Left renal cortex interstitium (tissue), 4 donors: ENCODE results near the gene CPA2. TPM values are rescaled to one million over a fixed set of nuclear protein-coding genes. Genes with fewer than 3 reads are reported as not detected.
"Not testable (repeated sequence)": the region's sequence is repeated elsewhere in the genome, so short reads cannot be mapped to it uniquely, and the experiment has no call there.

Experiments used
- DNase-seq, 4 donors: peaks; one replicate each; pipeline ENCODE4 v3.0.0-alpha.2; 2013; ENCODE audit warnings: low read depth in 4 of 4, low spot score in 2 of 4, missing footprints in 1 of 4
- polyA plus RNA-seq, 4 donors: library from polyadenylated mRNA; unstranded; fragments of 120-200 nt; gene quantifications; one replicate each; pipeline ENCODE4 v1.2.1, GENCODE V29; 2013; ENCODE audit not compliant: insufficient read length in 4 of 4

The CPA2 gene
- under 1 TPM; 0.38 to 0.61 (median 0.46) TPM for polyA plus RNA-seq

DNA sequence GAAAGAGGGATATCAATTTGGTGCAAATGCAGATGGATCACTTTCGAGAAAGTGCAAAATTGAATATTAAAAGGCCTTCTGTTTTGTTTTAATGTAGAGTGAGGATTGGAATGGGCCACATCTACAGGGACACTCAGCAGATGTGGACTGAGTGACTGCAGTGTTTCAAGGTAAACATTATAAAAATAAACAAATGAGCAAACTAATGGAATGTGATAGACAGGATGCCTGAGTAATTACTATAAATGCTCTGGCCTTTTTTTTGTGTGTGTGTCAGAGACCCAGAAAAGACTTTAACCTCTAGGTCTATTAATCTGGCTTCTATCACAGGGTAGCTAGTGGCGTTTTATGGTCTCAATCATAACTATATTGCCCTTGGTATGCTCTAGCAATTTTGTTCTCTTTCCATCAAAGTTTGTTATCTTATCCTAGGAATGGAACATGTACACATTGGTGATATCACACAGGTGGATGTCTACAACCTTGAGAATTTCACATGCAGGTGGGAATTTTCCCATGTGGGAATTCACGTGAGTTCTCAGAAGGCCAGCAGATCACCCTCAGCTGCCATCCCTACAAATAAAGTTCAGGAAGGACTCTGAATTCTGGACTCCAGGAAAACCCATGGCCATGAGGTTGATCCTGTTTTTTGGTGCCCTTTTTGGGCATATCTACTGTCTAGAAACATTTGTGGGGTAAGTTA, at the start of gene CPA2:
CPA2 (plus strand) TSS at position 606 of the 703 bp plus-strand sequence; CDS start at position 625, 19 bp downstream.
- DNase-seq: no peak

DNA sequence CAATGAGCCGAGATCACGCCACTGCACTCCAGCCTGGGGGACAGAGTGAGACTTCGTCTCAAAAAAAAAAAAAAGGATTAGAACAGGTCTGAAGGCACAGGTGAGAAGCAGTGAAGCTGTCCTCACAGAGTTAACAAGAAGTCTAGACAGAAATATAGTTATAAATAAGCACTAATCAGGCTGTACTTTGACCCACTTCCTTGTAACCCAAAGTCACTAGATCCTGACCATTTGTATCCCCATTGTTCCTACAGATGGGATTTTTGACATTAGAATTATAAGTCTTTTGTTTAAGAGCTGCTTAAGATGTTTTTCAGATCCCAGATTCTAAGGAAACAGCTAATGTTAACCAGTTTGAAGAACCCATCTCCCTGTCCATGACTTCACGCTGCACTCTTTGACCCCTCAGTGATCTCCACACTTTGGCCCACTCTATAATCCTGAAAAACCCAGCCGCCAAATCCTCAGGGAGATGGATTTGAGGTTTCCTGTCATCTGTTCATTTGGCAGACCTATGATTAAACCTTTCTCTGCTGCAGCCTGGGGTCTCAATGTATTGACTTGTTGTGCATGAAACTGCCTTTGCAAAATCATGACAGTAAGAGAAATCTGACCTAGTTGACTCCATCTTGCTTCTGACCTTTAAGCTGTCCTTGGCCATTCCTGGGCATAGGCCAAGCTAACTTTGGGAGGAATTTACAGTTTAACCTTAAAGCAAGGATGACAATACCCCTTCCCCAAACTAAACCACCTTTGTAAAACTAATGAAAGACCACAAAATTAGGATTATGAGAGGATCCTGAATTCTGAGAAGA, 47.6 kb upstream of the CPA2 start:
- no peak for DNase-seq

DNA sequence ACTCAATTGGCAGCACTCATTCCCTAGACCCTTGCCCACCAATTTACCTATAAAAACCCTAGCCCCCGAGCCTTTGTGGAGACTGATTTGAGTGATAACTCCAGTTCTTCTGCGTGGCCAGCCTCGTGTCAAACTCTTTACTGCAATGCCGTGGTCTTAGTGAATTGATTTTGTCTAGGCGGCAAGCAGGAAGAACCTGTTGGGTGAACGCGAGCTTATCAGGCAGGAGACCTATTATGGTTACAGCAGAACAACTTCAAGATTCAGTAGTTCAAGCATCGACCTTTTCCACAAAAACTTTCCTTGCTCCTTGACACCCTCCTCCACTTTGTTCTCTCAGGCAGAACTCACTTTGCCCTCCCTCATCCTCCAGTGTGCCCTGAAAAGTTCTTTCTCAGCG, 46.8 kb upstream of the CPA2 start:
- DNase-seq: no peak

DNA sequence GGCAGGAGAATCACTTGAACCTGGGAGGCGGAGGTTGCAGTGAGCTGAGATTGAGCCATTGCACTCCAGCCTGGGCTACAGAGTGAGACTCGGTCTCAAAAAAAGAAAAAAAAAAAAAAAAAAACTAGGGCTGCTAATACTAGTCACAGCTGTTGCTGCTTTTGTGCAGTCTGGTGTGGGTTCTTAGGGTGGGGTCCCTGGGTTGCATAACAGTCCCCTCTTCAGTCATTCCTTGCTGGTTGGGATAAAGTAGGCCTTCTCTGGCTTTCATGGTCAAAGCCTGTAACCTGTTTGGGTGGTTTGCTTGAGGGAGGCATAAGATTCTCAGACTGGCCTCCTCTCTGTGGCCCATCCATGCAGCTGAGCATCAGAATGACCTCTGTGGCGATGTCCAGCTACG, 44.9 kb upstream of the CPA2 start:
- DNase-seq: no peak

DNA sequence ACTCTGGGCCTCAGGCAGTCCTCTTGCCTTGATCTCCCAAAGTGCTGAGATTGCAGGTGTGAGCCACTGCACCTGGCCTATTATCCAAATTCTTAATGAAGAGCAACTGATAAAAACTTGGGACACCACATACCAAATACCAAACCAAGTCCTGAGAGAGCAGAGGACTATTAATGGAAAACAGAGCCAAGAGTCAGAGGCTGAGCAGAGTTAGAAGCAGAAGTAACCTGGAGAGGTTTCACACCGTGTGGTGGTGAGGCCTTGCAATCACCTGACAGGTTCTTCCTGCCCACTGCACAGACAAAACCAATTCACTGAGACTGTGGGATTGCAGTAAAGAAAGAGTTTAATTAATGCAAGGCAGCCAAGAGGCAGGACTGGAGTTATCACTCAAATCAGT, 43.0 kb upstream of the CPA2 start:
- no peak for DNase-seq

DNA sequence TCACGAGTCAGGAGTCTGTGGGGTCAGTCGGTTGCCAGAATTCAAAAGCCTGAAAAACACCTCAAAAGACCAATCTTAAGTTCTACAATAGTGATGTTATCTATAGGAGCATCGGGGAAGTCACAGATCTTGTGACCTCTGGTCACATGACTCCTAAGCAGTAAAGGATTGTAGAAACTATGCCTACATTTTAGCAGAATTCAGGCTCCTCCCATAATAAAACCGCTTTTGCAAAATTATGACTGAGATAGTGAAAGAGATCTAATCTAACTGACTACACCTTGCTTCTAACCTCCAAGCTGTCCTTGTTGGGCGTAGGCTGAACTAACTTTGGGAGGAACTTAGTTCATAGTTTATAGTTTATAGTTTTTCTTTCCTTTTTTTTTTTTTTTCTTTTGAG, 42.5 kb upstream of the CPA2 start:
- no peak for DNase-seq

DNA sequence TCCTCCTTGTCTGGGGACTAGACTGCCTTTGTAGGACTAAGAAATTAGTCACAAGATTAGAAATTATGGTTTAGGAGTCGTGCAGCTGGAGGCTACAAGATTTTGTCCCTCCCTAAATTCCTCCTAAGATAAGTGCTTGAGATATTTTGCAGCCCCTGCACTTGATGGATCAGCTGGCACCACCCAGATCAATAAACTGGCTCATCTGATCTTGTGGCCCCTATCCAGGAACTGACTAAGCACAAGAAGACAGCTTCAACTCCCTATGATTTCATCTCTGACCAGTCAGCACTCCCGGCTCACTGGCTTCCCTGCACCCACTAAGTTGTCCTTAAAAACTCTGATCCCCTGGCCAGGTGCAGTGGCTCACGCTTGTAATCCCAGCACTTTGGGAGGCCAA, 41.7 kb upstream of the CPA2 start:
- DNase-seq: not testable (repeated sequence)

DNA sequence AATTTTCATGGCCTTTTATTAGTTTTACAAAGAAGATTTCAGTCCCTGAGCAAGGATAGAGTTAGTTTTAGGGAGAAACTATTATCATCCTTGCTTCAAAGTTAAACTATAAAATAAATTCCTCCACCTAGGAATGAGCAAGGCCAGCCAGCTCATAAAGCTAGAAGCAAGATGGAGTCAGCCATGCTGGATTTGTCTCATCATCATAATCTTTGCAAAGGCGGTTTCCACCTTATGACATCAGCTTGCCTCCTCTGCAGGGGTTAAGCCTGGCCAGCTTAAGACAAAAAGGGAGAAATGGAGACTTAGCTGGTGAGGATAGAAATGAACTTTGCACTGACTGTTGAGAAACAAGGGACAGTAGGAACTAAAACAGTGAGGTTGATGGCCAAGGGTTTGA, 40.3 kb upstream of the CPA2 start:
- no peak for DNase-seq

DNA sequence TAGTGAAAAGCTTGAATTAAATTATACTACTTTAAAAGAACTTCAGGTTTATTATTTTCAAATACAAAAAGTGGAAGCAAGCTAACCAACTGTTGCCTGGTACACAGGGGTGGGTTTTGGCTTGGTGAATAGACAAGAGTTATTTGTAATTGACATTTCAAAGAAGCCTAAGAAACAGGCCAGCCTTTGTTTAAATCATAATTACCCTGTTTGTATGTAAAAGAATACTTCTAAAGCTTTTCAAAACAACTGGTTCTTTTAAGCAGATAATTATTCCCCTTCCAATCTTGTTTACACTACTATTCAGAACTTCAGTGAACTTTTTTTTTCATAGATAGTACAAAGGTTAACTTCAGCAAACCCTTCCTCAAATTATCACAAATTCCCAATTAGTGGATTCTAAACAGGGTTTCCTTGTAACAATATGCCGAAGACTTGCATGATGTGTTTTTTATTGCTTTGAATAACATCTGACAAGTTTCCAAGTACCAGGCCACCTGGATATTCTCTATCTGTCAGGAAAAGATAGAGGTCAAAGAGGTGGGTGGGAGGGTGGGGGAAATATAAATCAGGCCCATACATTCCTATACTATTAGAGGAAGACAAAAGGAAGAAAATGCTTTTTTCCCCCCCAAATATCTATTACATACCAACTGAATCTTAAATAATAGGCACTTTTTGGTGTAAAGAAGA, 38.6 kb upstream of the CPA2 start:
- no peak for DNase-seq

DNA sequence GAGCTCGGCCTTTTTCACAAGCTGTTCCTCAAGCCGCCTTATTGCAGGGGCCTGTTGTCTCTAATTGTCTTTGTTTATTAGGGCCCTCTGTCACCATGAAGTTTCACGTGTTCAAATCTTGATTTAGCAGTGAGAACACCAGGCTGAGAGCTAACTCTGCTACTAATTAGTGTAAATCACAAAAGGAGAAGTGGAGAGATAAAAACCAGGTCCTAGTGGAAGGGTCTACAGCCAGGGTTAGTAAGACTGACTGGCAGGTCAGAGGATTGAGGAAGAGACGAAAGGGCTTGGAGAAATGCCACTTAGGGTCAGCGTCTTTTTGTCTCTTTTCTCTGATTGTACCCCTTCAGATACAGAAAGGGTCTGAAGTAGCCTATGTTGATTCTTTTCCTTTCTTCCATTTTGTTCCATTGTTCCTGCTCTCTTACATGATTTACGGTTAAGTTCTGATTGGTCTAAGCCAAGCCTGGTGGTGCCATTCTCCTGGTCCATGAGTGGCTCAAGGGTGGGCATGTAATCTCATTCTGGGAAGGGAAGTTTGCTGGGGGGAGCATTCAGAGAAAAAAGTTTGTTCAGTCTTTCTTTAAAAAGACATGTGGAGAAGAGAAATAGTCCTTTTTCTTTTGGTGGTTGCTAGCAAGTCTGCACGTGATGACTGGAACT, 37.7 kb upstream of the CPA2 start:
- DNase-seq: no peak

DNA sequence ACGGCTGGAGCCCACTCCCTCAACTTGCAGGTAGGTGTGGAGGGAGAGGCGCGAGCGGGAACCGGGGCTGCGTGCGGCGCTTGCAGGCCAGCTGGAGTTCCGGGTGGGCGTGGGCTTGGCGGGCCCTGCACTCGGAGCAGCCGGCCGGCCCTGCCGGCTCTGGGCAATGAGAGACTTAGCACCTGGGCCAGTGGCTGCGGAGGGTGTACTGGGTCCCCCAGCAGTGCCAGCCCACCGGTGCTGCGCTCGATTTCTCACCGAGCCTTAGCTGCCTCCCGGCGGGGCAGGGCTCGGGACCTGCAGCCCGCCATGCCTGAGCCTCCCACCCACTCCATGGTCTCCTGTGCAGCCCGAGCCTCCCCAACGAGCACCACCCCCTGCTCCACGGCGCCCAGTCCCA, 36.7 kb upstream of the CPA2 start:
- DNase-seq: not testable (repeated sequence)

DNA sequence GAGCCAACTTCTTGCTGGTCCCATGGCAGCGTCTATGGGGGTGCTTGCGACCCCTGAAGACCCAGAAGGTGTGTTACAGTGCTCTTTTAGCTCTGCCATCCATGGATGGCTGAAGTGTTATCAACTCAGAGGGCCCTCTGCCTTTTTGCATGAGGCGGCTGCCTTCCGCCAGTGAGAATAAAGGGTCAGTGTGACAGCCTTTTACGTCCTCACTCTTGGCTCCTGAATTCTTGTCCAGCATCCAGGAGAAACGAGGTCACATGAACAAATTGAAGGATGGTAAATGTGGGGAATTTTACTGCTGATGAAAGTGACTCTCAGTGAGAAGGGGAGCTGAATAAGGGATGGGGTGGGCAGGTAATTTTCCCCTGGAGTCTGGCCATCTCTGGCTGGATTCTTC, 34.9 kb upstream of the CPA2 start:
- no peak for DNase-seq

DNA sequence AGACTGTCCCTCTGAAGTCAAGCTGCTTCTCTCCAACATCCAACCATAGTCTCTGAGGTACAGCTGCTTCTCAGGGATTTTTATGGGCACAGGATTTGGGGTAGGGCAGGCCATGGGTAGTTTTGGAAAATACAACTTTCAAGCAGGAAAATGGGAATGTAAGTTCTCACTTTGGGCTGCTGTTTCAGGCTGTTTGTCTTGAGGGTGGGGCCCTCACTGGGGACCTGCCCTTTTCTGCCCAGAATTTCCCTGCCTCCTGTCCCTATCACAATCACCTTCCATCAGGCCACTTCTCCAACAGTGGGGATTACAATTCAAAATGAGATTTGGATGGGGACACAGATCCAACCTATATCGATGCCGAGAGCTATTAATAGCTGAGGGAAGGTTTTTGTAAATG, 34.5 kb upstream of the CPA2 start:
- no peak for DNase-seq

DNA sequence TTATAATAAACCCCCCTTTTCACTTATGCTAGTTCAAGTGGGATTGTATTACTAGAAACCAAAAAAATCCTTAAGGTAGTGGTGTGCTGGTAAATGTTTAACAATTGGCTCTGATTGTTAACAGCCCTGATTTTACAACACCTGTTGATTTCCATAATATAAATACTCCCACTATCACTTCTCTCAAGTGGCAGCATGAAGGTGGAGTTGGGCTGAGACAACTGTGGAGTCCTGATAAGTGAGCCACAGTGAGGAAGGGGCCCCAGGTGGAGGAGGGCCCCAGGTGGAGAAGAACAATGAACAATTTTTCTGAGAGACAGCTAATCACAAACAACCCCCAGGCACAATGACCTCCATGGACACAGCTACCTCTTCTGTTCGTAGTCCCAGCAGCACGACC, 32.6 kb upstream of the CPA2 start:
- DNase-seq: no peak

DNA sequence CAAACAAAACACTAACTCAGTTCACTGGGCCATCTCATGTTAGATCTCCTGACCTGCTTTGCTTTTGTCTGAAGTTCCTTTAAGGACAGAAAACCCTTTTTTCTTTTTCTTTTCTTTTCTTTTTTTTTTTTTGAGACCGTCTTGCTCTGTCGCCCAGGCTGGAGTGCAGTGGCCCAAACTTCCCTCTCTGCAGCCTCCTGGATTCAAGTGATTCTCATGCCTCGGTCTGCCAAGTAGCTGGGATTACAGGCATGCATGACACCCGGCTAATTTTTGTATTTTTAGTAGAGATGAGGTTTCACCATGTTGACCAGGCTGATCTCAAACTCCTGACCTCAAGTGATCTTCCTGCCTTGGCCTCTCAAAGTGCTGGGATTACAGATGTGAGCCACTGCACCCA, 30.3 kb upstream of the CPA2 start:
- not testable (repeated sequence) for DNase-seq

DNA sequence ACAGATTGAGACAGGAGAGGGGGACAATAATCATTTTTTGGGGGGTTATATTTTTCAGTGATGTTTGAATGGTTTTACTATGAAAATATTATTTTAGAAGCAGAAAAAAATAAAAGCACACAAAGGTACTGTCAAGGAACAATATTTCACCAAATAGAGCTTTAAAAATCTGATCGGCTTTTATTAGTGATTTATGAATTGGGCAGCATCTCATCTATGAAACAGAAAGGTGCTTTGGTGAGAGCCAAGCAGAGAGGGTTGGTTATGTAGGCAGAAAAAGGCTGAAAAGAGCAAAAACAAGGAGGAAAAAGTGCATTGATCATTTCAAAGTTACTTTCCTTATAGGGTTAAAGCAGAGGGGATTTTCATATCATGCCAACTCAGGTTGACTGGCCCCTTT, 26.4 kb upstream of the CPA2 start:
- no peak for DNase-seq

DNA sequence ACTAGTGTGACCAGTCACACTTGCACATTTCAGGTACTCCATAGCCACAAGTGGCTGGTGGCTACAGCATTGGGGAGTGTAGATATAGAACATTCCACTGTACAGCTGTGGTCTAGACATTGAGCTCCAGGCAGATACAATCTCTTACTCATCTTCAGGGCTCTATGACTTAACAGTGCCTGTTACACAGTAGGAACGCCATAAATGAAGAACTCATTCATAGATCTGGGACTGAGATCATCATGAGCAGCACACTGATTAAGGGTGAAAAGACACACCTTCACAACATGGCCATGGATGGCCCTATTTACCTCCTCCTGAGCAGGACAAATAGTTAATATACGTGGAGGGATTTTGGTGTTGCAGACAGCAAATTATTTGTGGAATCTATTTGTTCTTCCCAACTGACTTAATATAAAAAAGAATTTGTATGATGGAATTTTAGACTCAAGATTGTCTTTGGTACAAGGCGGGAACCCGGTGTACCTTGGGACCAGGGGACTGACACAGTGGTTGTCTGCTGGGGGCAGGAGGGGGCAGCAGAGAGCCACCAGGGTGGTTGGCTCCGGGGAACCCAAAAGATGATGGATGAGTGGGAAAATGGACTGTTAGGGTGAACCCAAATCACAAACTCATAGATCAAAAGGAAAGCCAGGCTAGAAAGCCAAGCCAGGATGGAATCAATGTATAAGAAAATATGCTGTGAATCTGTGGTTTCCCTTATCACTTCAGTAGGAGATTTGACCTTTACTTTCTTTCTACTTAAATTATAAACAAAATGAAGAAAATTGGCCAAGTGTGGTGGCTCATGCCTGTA, 24.3 kb upstream of the CPA2 start:
- DNase-seq: no peak

DNA sequence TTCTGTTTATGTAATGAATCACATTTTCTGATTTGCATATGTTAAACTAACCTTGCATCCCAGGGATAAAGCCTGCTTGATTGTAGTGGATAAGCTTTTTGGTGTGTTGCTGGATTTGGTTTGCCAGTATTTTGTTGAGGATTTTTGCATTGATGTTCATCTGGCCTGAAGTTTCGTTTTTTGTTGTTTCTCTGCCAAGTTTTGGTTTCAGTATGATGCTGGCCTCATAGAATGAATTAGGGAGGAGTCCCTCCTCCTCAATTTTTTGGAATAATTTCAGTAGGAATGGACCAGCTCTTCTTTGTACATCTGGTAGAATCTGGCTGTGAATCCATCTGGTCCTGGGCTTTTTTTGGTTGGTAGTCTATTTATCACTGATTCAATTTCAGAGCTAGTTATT, 23.2 kb upstream of the CPA2 start:
- not testable (repeated sequence) for DNase-seq

DNA sequence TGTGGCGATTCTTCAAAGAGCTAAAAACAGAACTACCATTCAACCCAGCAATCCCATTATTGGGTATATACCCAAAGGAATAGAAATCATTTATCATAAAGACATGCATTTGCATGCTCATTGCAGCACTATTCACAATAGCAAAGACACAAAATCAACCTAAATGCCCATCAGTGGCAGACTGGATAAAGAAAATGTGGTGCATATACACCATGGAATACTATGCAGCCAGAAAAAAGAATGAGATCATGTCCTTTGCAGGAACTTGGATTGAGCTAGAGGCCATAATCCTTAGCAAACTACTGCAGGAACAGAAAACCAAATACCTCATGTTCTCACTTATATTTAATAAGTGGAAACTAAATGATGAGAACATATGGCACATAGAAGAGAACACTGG, 20.2 kb upstream of the CPA2 start:
- DNase-seq: not testable (repeated sequence)

DNA sequence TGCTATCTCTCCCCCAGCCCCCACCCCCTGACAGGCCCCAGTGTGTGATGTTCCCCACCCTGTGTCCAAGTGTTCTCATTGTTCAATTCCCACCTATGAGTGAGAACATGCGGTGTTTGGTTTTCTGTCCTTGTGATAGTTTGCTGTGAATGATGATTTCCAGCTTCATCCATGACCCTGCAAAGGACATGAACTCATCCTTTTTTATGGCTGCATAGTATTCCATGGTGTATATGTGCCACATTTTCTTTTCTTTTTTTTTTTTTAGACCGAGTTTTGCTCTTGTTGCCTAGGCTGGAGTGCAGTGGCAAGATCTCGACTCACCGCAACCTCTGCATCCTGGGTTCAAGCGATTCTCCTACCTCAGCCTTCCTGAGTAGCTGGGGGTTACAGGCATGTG, 17.8 kb upstream of the CPA2 start:
- DNase-seq: not testable (repeated sequence)
